RWPE2 (cell line): ENCODE measurements around the gene HTR6.
"Not testable (repeated sequence)": the region's sequence is repeated elsewhere in the genome, so short reads cannot be mapped to it uniquely, and the experiment has no call there.

Source experiments
- ATAC-seq: fragments of 200-7000 bp; cut with Tn5 transposase; 3 replicates; pipeline ENCODE4 v1.9.1; 2021; ENCODE audit warnings: low read depth
- DNase-seq: peaks from one replicate; pipeline ENCODE4 v3.0.0-alpha.2; 2020; ENCODE audit warnings: low spot score
- H3K27ac ChIP-seq: fragments of 450-650 bp; 2 replicates; pipeline ENCODE4 v1.5.1; 2017; ENCODE audit warnings: mild to moderate bottlenecking; ENCODE audit not compliant: poor library complexity, severe bottlenecking
- H3K27me3 ChIP-seq: fragments of 250-450 bp; sonication (Bioruptor Pico); 2 replicates; pipeline ENCODE4 v1.5.1; 2021; ENCODE audit warnings: mild to moderate bottlenecking, moderate library complexity; ENCODE audit not compliant: insufficient read depth, poor library complexity, severe bottlenecking
- H3K36me3 ChIP-seq: fragments of 250-450 bp; sonication (Bioruptor Pico); 2 replicates; pipeline ENCODE4 v1.5.1; 2020; ENCODE audit warnings: low read depth, mild to moderate bottlenecking, moderate library complexity
- H3K4me1 ChIP-seq: fragments of 250-450 bp; sonication (Bioruptor Pico); 2 replicates; pipeline ENCODE4 v1.5.1; 2021; ENCODE audit warnings: mild to moderate bottlenecking, moderate library complexity; ENCODE audit not compliant: insufficient read depth, poor library complexity, severe bottlenecking
- H3K4me3 ChIP-seq: fragments of 250-450 bp; sonication (Bioruptor Pico); 2 replicates; pipeline ENCODE4 v1.5.1; 2021; ENCODE audit warnings: mild to moderate bottlenecking, moderate library complexity; ENCODE audit not compliant: severe bottlenecking
- H3K9me3 ChIP-seq: fragments of 250-450 bp; sonication (Bioruptor Pico); 2 replicates; pipeline ENCODE4 v1.5.1; 2021; ENCODE audit warnings: mild to moderate bottlenecking, moderate library complexity; ENCODE audit not compliant: severe bottlenecking
- TF ChIP-seq, protein P1 (sequence below): fragments of 450-650 bp; IDR thresholded peaks from one replicate; pipeline ENCODE4 v1.5.1; 2017; ENCODE audit warnings: mild to moderate bottlenecking, moderate library complexity; ENCODE audit not compliant: poor library complexity, severe bottlenecking

Gene HTR6

GRCh38 chr1:19637606-19638005, 27.1 kb upstream of the HTR6 start:
- no peak overlapping the region for H3K4me3 ChIP-seq
- H3K9me3 ChIP-seq, result no peaks in the 10 kb centered on the region
- no peaks in the 10 kb centered on the region for H3K36me3 ChIP-seq
- no peaks in the 10 kb centered on the region for H3K27me3 ChIP-seq
- TF ChIP-seq, protein P1, sequence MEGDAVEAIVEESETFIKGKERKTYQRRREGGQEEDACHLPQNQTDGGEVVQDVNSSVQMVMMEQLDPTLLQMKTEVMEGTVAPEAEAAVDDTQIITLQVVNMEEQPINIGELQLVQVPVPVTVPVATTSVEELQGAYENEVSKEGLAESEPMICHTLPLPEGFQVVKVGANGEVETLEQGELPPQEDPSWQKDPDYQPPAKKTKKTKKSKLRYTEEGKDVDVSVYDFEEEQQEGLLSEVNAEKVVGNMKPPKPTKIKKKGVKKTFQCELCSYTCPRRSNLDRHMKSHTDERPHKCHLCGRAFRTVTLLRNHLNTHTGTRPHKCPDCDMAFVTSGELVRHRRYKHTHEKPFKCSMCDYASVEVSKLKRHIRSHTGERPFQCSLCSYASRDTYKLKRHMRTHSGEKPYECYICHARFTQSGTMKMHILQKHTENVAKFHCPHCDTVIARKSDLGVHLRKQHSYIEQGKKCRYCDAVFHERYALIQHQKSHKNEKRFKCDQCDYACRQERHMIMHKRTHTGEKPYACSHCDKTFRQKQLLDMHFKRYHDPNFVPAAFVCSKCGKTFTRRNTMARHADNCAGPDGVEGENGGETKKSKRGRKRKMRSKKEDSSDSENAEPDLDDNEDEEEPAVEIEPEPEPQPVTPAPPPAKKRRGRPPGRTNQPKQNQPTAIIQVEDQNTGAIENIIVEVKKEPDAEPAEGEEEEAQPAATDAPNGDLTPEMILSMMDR, result no peak
- no peak for DNase-seq
- ATAC-seq, result no peak
- H3K4me1 ChIP-seq, result peaks cover 15% of the 10 kb centered on the region
- no peak overlapping the region for H3K27ac ChIP-seq

DNA sequence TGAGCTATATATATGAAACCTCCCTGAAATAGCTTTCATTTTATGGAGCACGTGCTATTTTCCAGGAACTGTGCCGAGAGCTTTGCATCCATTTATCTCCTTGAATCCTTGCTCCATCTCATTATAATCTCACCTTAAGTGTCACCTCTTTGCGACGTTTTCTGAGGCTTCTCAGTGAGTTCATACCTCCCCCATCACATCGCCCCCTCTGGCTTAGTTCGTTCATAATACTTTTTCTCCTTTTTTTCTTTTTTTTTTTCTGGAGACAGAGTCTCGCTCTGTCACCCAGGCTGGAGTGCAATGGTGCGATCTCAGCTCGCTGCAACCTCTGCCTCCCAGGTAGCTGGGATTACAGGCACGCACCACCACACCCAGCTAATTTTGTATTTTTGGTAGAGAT, 25.4 kb upstream of the HTR6 start:
- H3K27ac ChIP-seq, result peak overlapping the region; percentile 65
- not testable (repeated sequence) for H3K9me3 ChIP-seq, H3K27me3 ChIP-seq, DNase-seq, H3K4me3 ChIP-seq, H3K36me3 ChIP-seq, ATAC-seq
- peaks cover 23% of the 10 kb centered on the region for H3K4me1 ChIP-seq

GRCh38 chr1:19639999-19640362, 24.7 kb upstream of the HTR6 start:
- DNase-seq (no peak), ATAC-seq (peak; percentile 40)
- H3K27me3 ChIP-seq, result no peaks in the 10 kb centered on the region
- no peak overlapping the region for H3K4me3 ChIP-seq
- peak overlapping the region; percentile 65 for H3K27ac ChIP-seq
- no peaks in the 10 kb centered on the region for H3K36me3 ChIP-seq
- H3K4me1 ChIP-seq, result peaks cover 23% of the 10 kb centered on the region
- TF ChIP-seq, protein P1, result no peak
- no peaks in the 10 kb centered on the region for H3K9me3 ChIP-seq

- H3K4me3 ChIP-seq, result no peak overlapping the region
- H3K27me3 ChIP-seq, result no peaks in the 10 kb centered on the region
- no peaks in the 10 kb centered on the region for H3K9me3 ChIP-seq
- H3K36me3 ChIP-seq, result no peaks in the 10 kb centered on the region
- peaks cover 25% of the 10 kb centered on the region for H3K4me1 ChIP-seq
- DNase-seq, result no peak
- peak overlapping the region; percentile 65 for H3K27ac ChIP-seq
- TF ChIP-seq, protein P1, result no peak
- ATAC-seq, result peak; percentile 50
Observed at GRCh38 chr1:19640363-19641316, 24.0 kb upstream of the HTR6 start.

DNA sequence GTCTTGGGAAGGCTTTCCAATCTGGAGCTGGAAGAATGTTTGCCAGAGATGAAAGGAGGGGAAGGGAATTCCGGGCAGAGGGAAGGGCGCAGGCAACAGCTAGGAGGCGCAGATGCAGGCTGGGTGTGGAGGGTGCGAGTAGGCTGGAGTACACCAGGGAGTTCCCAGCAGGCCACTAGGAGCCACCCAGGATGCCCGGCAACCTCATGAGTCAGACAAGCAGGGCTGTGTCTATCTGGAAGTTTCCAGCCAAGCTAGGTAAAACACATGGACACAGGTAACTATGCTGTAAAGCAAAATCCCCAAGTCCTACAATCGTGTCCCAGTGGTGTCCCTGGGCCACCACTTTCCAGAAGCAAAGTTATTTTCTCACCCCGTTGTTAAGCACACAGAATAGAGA, 21.6 kb upstream of the HTR6 start:
- H3K27ac ChIP-seq, result peak overlapping the region; percentile 66
- TF ChIP-seq, protein P1, result peak; percentile 32
- H3K27me3 ChIP-seq, result no peaks in the 10 kb centered on the region
- DNase-seq (no peak), ATAC-seq (peak; percentile 56)
- no peaks in the 10 kb centered on the region for H3K36me3 ChIP-seq
- no peak overlapping the region for H3K4me3 ChIP-seq
- peaks cover 34% of the 10 kb centered on the region for H3K4me1 ChIP-seq
- no peaks in the 10 kb centered on the region for H3K9me3 ChIP-seq
